Measurements from ENCODE around the gene SULT6B1.
"Not testable (repeated sequence)": the region's sequence is repeated elsewhere in the genome, so short reads cannot be mapped to it uniquely, and the experiment has no call there.

SULT6B1 gene

GRCh38 chr2:37188570-37188969, at the start of gene SULT6B1:
TSS of gene SULT6B1 (minus strand) at chr2:37188670. CDS start at chr2:37188640, 30 bp downstream.
- no peak for DNase-seq

DNA sequence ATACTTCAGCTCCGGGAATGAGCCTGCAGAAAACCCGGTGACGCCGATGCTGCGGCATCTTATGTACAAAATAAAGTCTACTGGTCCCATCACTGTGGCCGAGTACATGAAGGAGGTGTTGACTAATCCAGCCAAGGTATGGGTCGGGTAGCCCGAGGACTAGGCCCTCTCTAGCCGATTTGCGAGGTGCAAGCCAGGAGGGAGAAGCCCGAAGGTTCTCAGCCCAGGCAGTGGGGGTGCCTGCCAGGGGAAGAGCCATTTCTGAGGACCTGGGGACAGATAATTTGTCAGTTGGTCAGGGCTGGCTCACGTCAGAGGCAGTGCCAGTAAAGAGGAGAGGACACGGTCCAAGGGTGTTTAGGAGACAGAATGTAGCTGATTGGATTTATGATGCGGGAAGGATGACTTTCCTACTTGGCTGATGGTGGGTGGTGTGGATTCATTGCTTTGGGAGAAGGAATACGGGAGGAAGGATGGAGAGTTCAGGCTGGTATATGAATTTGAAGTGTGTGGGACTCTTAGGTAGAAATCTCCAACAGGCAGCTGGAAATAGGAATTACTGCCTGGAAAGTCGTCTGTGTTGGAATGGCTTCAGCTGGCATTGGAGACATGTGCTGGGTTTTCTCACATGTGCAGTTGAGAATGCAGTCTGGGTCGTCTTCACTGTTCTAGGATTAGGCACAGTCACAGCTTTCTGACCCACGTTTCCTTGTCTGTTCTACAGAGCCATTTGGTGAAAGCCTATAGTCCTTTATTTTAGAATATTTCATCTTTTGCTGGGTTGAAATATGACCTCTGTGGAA, 43.9 kb upstream of the SULT6B1 start:
- DNase-seq = no peak

GRCh38 chr2:37231241-37232130, 43.0 kb upstream of the SULT6B1 start, which contains the start of the genes CEBPZ and NDUFAF7:
TSS of gene CEBPZ (minus strand) at chr2:37231596. CDS start at chr2:37231567, 29 bp downstream.
TSS of gene NDUFAF7 (plus strand) at chr2:37231658. CDS start at chr2:37231706, 48 bp downstream.
- peak; percentile 86 for DNase-seq

DNA sequence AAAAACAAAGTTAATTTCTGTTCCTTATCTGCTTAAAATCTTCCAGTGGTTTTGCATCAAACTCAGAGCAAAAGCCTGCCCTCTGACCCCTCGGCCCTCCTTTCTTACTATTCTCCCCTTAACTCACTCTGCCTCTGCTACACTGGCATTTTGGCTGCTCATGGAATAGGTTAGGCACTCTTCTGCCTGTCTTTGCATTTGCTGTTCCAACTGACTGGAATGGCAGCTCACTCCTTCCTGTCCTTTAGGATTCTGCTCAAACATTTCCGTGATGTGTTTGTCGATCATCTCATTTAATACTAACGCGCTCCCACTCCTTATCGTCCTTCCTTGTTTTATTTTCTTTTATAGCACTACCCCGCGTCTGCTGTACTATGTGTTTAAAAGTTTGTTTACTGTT, 42.1 kb upstream of the SULT6B1 start:
- no peak for DNase-seq

- no peak for DNase-seq
These were observed 40.3 kb upstream of the SULT6B1 start for GRCh38 chr2:37228788-37229187.

- no peak for DNase-seq
These were observed 38.4 kb upstream of the SULT6B1 start for GRCh38 chr2:37226863-37227262.

DNA sequence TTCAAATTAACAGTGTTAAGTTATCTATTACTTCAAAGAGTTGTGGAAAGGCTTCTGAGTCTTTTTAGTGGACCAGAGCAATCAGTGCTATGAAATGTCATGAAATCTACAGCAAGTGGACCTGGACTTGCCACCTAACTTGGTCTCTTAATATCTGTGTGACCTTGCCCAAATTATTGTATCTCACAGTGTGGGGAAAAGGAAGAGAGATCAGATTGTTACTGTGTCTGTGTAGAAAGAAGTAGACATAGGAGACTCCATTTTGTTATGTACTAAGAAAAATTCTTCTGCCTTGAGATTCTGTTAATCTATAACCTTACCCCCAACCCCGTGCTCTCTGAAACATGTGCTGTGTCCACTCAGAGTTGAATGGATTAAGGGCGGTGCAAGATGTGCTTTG, 36.7 kb upstream of the SULT6B1 start:
- DNase-seq = not testable (repeated sequence)

DNA sequence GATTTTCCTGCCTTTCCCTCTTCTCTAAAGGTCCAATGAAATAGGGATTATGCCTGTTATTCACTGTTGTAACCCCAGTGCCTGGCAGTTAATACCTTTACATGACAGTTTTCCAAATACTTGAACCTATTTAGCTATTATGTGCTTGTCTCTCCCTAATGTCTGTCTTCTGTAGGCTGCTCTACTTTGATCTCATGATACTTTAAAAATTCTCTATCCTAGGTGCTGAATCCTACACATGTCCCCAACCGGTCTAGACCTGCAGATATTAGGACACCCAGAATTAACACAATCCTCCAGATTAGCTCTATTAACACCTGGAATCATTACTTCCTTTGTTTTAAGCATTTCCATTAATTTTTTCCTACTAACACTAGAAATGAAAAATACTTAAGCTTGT, 35.6 kb upstream of the SULT6B1 start:
- DNase-seq = no peak

GRCh38 chr2:37223131-37223530, 34.7 kb upstream of the SULT6B1 start:
- DNase-seq = no peak

DNA sequence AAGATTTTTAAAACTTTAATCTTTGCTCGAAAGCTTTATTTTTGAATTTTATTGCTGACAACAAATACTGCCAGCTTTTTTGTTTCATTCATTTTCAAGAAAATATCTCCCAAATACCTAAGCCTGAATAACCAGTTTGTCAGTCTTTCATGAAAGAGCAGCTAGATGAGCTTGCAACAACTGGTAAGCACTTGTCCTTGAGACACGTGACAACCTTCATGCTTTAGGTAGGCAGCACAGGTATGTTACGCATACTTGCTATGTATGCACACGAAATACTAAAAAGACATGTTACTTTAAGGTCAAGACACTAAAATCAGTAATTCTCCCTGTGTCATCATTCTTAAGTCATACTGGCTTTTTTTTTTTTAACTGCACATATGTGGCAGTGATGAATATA, 30.6 kb upstream of the SULT6B1 start:
- no peak for DNase-seq

- no peak for DNase-seq
These were observed 26.8 kb upstream of the SULT6B1 start for GRCh38 chr2:37215250-37215649.

- DNase-seq = no peak
These were observed 23.5 kb upstream of the SULT6B1 start for GRCh38 chr2:37211939-37212338.

DNA sequence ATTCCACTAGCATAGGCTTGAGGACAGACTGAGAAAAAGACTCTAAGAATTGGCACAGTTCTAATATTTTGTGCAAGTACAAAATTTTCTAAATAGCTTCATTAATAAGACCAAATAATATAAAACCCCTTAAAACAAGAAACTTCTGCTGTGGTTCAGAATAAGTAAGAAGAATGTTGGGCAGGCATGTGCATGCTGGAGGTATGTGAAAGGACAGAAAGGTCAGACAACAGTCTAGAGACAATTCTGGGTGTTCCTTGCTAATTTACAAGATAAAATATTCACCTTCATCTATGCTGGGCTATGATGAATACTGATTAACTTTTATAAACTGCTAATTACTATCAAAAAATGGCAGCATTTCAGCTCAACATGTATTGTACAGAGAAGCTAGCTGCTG, 22.7 kb upstream of the SULT6B1 start:
- no peak for DNase-seq

GRCh38 chr2:37206760-37207159, 18.3 kb upstream of the SULT6B1 start:
- DNase-seq = not testable (repeated sequence)

GRCh38 chr2:37205689-37206341, 17.3 kb upstream of the SULT6B1 start:
- DNase-seq = no peak

DNA sequence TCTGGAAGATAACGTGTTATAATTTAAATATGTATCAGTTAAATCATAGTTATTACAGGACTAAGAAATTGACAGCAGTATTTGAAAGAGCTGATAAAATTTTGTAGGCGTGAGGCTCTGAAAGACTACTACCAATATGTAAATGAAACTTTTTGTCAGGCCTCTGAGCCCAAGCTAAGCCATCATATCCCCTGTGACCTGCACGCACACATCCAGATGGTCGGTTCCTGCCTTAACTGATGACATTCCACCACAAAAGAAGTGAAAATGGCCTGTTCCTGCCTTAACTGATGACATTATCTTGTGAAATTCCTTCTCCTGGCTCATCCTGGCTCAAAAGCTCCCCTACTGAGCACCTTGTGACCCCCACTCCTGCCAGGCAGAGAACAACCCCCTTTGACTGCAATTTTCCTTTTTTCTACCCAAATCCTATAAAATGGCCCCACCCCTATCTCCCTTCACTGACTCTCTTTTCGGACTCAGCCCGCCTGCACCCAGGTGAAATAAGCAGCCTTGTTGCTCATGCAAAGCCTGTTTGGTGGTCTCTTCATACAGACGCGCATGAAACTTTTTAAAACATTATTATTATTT, 16.7 kb upstream of the SULT6B1 start:
- DNase-seq = not testable (repeated sequence)

GRCh38 chr2:37203708-37204107, 15.2 kb upstream of the SULT6B1 start:
- no peak for DNase-seq

DNA sequence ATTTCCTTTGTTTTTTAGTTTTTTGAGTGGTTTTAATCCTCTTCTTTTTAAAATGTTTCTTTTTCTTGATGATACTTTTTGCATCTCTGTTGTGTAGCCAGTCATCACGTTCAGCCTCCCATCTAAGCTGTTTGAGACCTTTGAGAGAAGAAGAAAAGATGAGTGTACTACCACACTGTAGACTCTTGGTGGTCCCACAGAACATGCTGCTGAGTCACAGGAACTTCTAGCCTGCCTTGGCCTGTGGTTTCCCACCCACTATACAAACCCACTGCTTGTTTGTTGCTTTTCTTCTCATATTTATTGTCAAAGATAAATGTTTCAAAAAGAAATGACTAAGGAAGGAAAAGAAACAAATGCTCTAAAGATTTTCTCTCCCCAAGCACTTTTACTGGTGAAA, 13.3 kb upstream of the SULT6B1 start:
- DNase-seq = no peak

GRCh38 chr2:37201208-37201607, 12.7 kb upstream of the SULT6B1 start:
- no peak for DNase-seq

- no peak for DNase-seq
These were observed 10.2 kb upstream of the SULT6B1 start for GRCh38 chr2:37198681-37199065.

GRCh38 chr2:37196320-37197195, 8.1 kb upstream of the SULT6B1 start, which contains the start of gene CEBPZOS:
TSS of gene CEBPZOS (plus strand) at chr2:37196496. CDS start at chr2:37199705, 3,209 bp downstream.
- DNase-seq = peak; percentile 71

Data from NCI-H774 (cell line).